GM12873 (cell line): ENCODE results near the gene NIPAL3.

Experiments used
- CTCF ChIP-seq: IDR thresholded peaks from 2 replicates; pipeline ENCODE4 v1.5.1; 2012; ENCODE audit warnings: low read depth, mild to moderate bottlenecking, moderate library complexity, low read length, control low read depth; ENCODE audit not compliant: insufficient read depth; ENCODE audit errors: missing control alignments

Gene NIPAL3

DNA sequence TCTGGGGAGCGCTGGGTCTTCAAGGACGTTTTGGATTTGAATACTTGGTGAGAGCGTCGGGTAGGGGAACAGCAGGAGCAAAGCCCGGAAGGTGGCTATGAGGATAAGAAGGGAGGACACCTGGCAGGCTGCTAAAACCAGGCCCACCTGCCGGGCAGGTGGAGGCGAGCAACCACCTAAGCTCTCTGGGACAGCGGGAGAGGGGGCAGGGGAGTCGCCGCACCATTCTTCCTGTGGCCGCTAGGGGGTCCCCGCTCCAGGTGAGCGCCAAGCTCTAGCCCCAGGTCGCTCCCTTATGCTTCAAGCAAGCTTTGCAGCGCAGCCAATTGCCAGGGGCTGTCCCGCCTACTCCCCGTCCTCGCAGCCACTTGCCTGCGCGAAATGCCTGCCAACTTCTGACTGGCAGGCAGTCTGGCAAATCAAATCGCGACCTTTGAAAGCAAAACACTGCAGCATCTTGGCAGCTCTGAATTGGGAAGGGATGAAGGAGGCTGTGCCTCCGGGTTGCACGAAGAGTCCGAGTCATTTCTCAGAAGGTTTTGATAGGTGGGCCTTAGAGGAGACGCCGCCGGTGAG is at the start of gene NIPAL3:
NIPAL3 (plus strand) TSS at position 469 of the 576 bp plus-strand sequence. CDS start 3,746 bp downstream, outside the sequence.
- peak; percentile 99 for TF ChIP-seq CTCF

- TF ChIP-seq CTCF = no peak
Observed at GRCh38 chr1:24366707-24367106, 48.9 kb upstream of the NIPAL3 start.

DNA sequence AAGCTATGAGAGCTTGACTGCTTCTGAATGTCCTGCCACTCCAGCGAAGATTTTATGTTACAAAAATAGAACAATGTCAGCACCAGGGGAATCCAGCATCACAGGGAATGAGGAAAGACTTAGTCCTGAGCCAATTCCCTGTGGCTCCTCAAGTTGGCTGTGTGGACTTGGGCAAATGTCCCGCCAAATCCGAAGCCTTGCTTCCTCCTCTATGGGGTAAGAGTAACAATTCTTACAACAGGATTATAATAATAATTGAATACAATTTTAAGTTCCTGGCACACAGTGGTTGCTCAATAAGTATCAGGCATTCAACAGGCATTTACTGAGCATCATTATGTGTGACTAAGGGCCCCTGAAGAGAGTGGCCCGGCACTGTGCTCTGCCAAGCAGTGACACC is 46.4 kb upstream of the NIPAL3 start:
- TF ChIP-seq CTCF = no peak

DNA sequence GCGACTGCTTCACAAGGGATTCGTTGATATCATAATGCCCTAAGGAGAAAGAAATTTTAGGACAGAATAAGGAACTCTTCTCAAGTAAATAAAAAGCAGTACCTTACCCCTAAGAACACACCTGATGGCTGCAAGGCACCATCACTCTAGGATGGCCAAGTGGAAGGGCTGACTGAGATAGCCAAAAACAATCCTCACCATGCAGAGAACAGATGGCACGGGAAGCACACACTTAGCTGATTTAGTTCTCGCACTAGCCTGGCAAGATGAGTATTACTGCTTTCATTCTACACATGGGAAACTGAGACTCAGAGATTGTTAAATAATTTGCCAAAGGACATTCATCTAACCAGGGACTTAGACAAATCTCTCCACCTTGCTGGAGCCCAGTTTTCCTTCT is 45.8 kb upstream of the NIPAL3 start:
- TF ChIP-seq CTCF = no peak

- no peak for TF ChIP-seq CTCF
Observed at GRCh38 chr1:24373044-24373443, 42.6 kb upstream of the NIPAL3 start.

DNA sequence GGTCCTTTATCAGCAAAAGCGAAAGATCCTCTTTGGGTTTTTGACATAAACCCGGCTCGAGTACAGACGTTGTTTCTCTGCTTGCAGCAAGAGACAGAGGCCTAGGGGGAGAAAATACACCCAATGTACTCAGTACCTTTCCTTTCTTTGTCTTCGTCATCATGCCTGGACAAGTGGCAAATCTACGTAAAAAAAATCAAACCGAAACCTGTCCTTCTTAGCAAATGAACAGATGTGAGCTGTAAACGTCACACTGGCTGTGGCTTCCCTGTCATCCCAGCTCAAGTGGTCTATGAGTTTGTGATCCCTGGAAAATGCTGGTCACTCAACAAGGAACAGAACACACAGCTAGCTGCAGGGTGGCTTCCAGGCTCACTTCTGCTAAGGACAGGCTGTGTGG is 41.9 kb upstream of the NIPAL3 start:
- no peak for TF ChIP-seq CTCF

- TF ChIP-seq CTCF = no peak
Observed at GRCh38 chr1:24374891-24375786, 40.5 kb upstream of the NIPAL3 start.
